Tibial nerve (tissue), 4 donors: ENCODE data around the gene SLC16A12. TPM values are rescaled to one million over a fixed set of nuclear protein-coding genes. Genes with fewer than 3 reads are reported as not detected.
"Not testable (repeated sequence)": the region's sequence is repeated elsewhere in the genome, so short reads cannot be mapped to it uniquely, and the experiment has no call there.

ENCODE experiments used
- DNase-seq, 2 donors: peaks; one replicate each; pipeline ENCODE4 v3.0.0-alpha.2; 2019; ENCODE audit warnings: low spot score in 2 of 2
- H3K27ac ChIP-seq, 4 donors: fragments of 200-600 bp; sonication (generic) in 3 of 4; one replicate each; pipeline ENCODE4 v1.5.1; 2017 to 2019; ENCODE audit warnings: mild to moderate bottlenecking in 1 of 4
- H3K27me3 ChIP-seq, 2 donors: fragments of 200-600 bp; sonication (generic) in 1 of 2; one replicate each; pipeline versions ENCODE4 v1.5.1 to v1.6.0; 2017 to 2019
- H3K36me3 ChIP-seq, 3 donors: fragments of 200-600 bp; sonication (generic); one replicate each; pipeline ENCODE4 v1.5.1; 2018 to 2019
- H3K4me1 ChIP-seq, 4 donors: fragments of 200-600 bp; sonication (generic) in 3 of 4; one replicate each; pipeline ENCODE4 v1.5.1; 2017 to 2019
- H3K4me3 ChIP-seq, 4 donors: fragments of 200-600 bp; sonication (generic) in 3 of 4; one replicate each; pipeline ENCODE4 v1.5.1; 2017 to 2019; ENCODE audit warnings: mild to moderate bottlenecking in 1 of 4, moderate library complexity in 1 of 4
- H3K9me3 ChIP-seq, 4 donors: fragments of 200-600 bp; sonication (generic) in 3 of 4; one replicate each; pipeline ENCODE4 v1.5.1; 2017 to 2019
- EP300 ChIP-seq, 2 donors: sonication (generic); formaldehyde crosslinking; IDR thresholded peaks; one replicate each; pipeline ENCODE4 v1.6.1; 2017; ENCODE audit warnings: antibody characterized with exemption in 2 of 2, mild to moderate bottlenecking in 1 of 2
- POLR2A ChIP-seq, 2 donors: fragments of 450-650 bp; IDR thresholded peaks; one replicate each; pipeline ENCODE4 v1.6.1; 2017; ENCODE audit warnings: antibody characterized with exemption in 2 of 2, mild to moderate bottlenecking in 2 of 2, moderate library complexity in 2 of 2
- WGBS, 2 donors: methylation state at CpG; one replicate each; pipeline ENCODE4 v1.1.5; 2018; 5-methylcytosine and 5-hydroxymethylcytosine counted together
- total RNA-seq, 4 donors: library from RNA; depleted of rRNA; stranded (reverse); fragments of >200 nt; gene quantifications; one replicate each; pipeline ENCODE4 v1.1.0, GENCODE V29; 2016
- TF ChIP-seq, protein P1 (sequence below), 5 experiments: fragments of 200-600 bp in 3 of 5; fragments of 450-650 bp in 2 of 5; sonication (generic) in 3 of 5; IDR thresholded peaks; one replicate each; pipeline ENCODE4 v1.5.1; 2016 to 2019; ENCODE audit warnings: antibody characterized with exemption in 5 of 5, mild to moderate bottlenecking in 3 of 5, moderate library complexity in 2 of 5

SLC16A12 gene
- total RNA-seq, 4 donors from 2014 or later, result 25.8 to 45.4 (median 42.8) TPM

DNA sequence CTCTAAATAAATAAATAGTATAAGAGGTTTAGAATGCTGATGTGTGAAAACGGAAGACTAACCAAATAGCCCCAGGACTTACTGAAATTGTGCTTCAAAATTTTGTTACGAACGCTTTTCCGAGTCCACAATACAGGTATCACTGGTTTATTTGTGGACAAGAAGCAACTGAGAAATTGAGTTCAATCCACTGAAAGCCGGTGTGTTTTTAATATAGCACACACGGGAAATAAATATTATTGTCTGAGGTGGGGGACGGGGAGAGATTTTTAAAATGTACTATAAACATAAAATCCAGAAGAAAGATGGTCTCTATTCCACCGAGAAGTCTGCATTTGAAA, 598 bp downstream of the SLC16A12 start:
- H3K27me3 ChIP-seq, result peaks cover 0 to 49% of the 10 kb centered on the region in 2 donors
- H3K9me3 ChIP-seq, result no peaks in the 10 kb centered on the region
- H3K27ac ChIP-seq, result peak overlapping the region in 2 of 4 donors; percentile 70 to 90
- DNase-seq, result no peak
- no peak for TF ChIP-seq EP300 (IDR thresholded peaks at IDR 0.05)
- TF ChIP-seq, protein P1, sequence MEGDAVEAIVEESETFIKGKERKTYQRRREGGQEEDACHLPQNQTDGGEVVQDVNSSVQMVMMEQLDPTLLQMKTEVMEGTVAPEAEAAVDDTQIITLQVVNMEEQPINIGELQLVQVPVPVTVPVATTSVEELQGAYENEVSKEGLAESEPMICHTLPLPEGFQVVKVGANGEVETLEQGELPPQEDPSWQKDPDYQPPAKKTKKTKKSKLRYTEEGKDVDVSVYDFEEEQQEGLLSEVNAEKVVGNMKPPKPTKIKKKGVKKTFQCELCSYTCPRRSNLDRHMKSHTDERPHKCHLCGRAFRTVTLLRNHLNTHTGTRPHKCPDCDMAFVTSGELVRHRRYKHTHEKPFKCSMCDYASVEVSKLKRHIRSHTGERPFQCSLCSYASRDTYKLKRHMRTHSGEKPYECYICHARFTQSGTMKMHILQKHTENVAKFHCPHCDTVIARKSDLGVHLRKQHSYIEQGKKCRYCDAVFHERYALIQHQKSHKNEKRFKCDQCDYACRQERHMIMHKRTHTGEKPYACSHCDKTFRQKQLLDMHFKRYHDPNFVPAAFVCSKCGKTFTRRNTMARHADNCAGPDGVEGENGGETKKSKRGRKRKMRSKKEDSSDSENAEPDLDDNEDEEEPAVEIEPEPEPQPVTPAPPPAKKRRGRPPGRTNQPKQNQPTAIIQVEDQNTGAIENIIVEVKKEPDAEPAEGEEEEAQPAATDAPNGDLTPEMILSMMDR (IDR thresholded peaks at IDR 0.05), result no peak
- TF ChIP-seq POLR2A (IDR thresholded peaks at IDR 0.05), result no peak
- H3K4me3 ChIP-seq, result peak overlapping the region; percentile 41 to 77 (median 46)
- H3K4me1 ChIP-seq, result peaks cover 0 to 34% (median 7%) of the 10 kb centered on the region in 4 donors
- H3K36me3 ChIP-seq, result no peaks in the 10 kb centered on the region
- WGBS, 2 donors, result 17 to 21% methylated on average over 8 of the region's 8 CpGs

DNA sequence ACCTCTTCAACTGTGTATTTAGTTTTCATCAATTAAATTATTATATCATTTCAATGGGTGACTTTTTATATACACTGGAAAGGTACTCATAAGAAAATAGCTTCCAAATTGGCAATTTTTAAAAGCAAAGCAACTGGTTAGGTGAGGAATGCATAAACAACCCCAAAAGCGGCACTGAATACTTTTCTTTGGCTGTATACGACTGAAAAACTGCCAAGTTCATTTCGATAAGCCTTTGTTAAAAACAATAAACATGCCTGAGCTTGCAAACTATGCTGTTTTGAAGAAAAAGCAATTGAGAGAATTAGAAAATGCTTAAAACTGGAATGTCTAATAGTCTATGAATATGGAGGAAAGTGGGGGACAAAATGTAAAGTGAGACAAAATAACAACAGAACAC, 2.9 kb downstream of the SLC16A12 start:
- Histone ChIP-seq H3K4me1 (peaks cover 0 to 32% (median 7%) of the 10 kb centered on the region in 4 donors), H3K9me3 (no peaks in the 10 kb centered on the region), H3K36me3 (no peaks in the 10 kb centered on the region), H3K27me3 (peaks cover 0 to 49% of the 10 kb centered on the region in 2 donors), H3K4me3 (peak overlapping the region in 1 of 4 donors; percentile 7), H3K27ac (peak overlapping the region in 1 of 4 donors; percentile 8)
- DNase-seq, result no peak
- TF ChIP-seq POLR2A (IDR thresholded peaks at IDR 0.05), result no peak
- TF ChIP-seq, protein P1 (IDR thresholded peaks at IDR 0.05), result no peak
- TF ChIP-seq EP300 (IDR thresholded peaks at IDR 0.05), result no peak
- 33 to 58% methylated on average over 3 of the region's 3 CpGs for WGBS, 2 donors

DNA sequence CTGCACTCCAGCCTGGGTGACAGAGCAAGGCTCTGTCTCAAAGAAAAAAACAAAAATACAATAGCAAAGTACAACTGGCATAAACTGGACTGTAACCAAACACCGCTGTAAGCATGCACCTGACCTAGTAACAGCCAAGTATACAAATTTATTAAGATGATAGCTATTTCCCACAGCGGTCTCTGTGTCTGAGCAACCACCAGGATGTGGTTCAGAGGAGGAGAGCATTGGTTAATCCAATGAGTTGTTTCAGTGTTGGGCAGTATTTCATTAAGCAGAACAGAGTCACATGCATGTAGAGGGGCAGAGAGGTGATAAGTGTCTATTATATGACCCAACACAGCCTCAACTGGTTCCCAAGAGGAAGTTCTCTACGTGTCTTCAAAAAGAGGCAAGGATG, 4.0 kb downstream of the SLC16A12 start:
- H3K9me3 ChIP-seq, result no peaks in the 10 kb centered on the region
- peaks cover 0 to 49% of the 10 kb centered on the region in 2 donors for H3K27me3 ChIP-seq
- H3K4me3 ChIP-seq, result no peak overlapping the region
- TF ChIP-seq, protein P1 (IDR thresholded peaks at IDR 0.05), result no peak
- TF ChIP-seq POLR2A (IDR thresholded peaks at IDR 0.05), result no peak
- no peak for TF ChIP-seq EP300 (IDR thresholded peaks at IDR 0.05)
- no peak overlapping the region for H3K27ac ChIP-seq
- no peaks in the 10 kb centered on the region for H3K36me3 ChIP-seq
- 80 to 94% methylated on average over 3 of the region's 3 CpGs for WGBS, 2 donors
- peaks cover 0 to 35% (median 7%) of the 10 kb centered on the region in 4 donors for H3K4me1 ChIP-seq
- DNase-seq, result no peak

DNA sequence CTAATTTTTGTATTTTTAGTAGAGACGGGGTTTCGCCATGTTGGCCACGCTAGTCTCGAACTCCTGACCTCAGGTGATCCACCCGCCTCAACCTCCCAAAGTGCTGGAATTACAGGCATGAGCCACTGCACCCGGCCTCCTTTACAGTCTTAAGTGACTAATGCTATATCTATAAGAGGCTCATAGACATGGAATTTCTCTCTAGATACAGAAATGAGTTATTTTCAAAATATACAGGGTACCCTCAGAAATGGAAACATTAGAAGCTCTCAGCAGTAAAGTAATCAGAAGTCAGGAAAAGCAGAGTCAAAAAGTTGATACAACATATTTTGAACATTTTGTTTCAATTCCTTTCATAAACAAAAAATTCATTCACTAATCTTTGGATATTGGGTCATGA, 5.7 kb downstream of the SLC16A12 start:
- Histone ChIP-seq H3K27me3 (peaks cover 0 to 36% of the 10 kb centered on the region in 2 donors), H3K4me1 (peaks cover 0 to 26% (median 0%) of the 10 kb centered on the region in 4 donors)
- H3K27ac ChIP-seq, H3K4me3 ChIP-seq, DNase-seq, H3K9me3 ChIP-seq, H3K36me3 ChIP-seq: not testable (repeated sequence)
- WGBS, 2 donors, result 74 to 88% methylated on average over 6 of the region's 6 CpGs

DNA sequence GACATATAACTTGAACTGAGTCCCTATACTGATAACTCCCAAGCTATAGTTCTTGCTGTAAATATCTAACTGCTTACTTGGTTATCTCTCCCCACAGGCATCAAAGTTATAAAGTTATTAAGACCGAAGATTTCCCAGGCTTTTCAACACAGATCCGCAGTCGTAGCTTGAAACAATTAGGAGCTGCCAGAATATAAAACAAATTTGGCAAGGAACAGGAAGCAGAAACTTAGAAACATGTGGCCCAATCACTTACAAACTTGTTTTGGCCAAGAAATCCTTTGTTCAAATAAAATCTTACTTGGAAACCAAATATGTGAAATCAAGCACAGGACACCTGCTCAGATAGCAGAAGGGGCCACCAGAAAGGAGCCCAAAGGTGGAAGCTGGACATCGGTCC, 9.0 kb downstream of the SLC16A12 start:
- Histone ChIP-seq H3K36me3 (no peaks in the 10 kb centered on the region), H3K9me3 (no peaks in the 10 kb centered on the region), H3K4me1 (peaks cover 0 to 33% (median 5%) of the 10 kb centered on the region in 4 donors), H3K4me3 (no peak overlapping the region), H3K27ac (peak overlapping the region in 1 of 4 donors; percentile 16), H3K27me3 (peaks cover 0 to 4% of the 10 kb centered on the region in 2 donors)
- 50 to 63% methylated on average over 4 of the region's 4 CpGs for WGBS, 2 donors
- DNase-seq, result no peak
- TF ChIP-seq EP300 (IDR thresholded peaks at IDR 0.05) (no peak), POLR2A (IDR thresholded peaks at IDR 0.05) (no peak)
- TF ChIP-seq, protein P1 (IDR thresholded peaks at IDR 0.05), result no peak

DNA sequence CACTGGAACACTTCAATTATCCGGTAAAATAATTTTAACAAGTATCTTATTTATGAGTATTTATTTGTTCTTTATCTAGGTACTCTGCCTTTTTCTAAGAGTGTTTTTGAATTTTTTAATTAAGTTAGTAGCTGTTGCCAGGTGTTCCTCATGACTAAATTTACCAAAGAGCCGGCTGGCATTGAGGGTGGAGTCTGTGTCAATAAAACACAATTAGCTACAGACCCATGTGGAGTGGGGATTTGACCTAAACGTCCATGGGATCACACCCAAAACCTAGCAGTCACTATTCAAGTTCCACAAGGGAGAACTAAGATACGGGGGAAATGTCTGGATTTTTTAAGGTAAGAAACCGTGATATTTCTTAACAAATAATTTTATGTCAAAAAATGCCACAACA, 9.8 kb downstream of the SLC16A12 start:
- Histone ChIP-seq H3K9me3 (no peaks in the 10 kb centered on the region), H3K27ac (no peak overlapping the region), H3K36me3 (no peaks in the 10 kb centered on the region), H3K27me3 (no peaks in the 10 kb centered on the region), H3K4me3 (no peak overlapping the region), H3K4me1 (peaks cover 0 to 41% (median 5%) of the 10 kb centered on the region in 4 donors)
- WGBS, 2 donors, result 64 to 73% methylated on average over 5 of the region's 5 CpGs
- no peak for DNase-seq
- no peak for TF ChIP-seq POLR2A (IDR thresholded peaks at IDR 0.05)
- TF ChIP-seq, protein P1 (IDR thresholded peaks at IDR 0.05), result no peak
- TF ChIP-seq EP300 (IDR thresholded peaks at IDR 0.05), result no peak
